ENCODE data around the gene CCDC170. TPM values are rescaled to one million over a fixed set of nuclear protein-coding genes. Genes with fewer than 3 reads are reported as not detected.

Gene CCDC170
- total RNA-seq, 1 donor from 2014 or later: 0.14 TPM

DNA sequence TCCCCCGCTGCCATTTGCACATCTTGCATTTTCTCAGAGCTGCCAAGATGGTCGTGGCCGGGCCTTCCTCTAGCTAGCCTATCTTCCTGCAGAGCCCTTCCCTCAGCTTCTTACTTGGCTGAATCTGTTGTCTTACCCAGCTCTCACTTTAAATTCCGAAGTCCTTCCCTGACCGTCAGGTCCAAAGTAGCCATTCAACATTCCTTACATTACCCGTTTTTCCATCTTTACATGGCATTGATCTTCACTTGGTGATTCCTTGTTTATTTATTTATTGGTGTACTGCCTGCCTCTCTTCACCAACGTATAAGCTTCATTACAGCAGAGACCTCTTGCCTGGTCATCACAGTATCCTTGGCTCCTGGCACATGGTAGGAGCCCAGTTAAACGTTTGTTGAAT lies 176.3 kb downstream of the CCDC170 start:
- Histone ChIP-seq H3K4me1 (ENCODE audit: insufficient read depth, low read length) (no peaks in the 10 kb centered on the region), H3K4me2 (ENCODE audit: low read length) (no peak overlapping the region), H4K20me1 (ENCODE audit: insufficient read depth, low read length) (no peaks in the 10 kb centered on the region), H3K36me3 (ENCODE audit: insufficient read depth, low read length) (no peaks in the 10 kb centered on the region), H3K9me3 (ENCODE audit: insufficient read depth, low read depth, low read length) (no peaks in the 10 kb centered on the region), H3K4me3 (ENCODE audit: insufficient read depth, low read depth, low read length) (no peak overlapping the region), H3K27ac (ENCODE audit: low read depth, low read length) (no peak overlapping the region), H3K27me3 (ENCODE audit: insufficient read depth, low read length) (no peaks in the 10 kb centered on the region), H3K79me2 (ENCODE audit: insufficient read depth, low read length) (no peaks in the 10 kb centered on the region), H2AFZ (ENCODE audit: low read depth, low read length) (no peak overlapping the region), H3K9ac (ENCODE audit: low read length) (no peak overlapping the region)
- no peaks in the 10 kb centered on the region for H3K27me3 Mint-ChIP-seq (ENCODE audit: low read depth, unreplicated experiment)
- no peak overlapping the region for H3K27ac Mint-ChIP-seq (ENCODE audit: unreplicated experiment)
- no peaks in the 10 kb centered on the region for H3K36me3 Mint-ChIP-seq (ENCODE audit: low read depth, unreplicated experiment)
- TF ChIP-seq, protein P1, sequence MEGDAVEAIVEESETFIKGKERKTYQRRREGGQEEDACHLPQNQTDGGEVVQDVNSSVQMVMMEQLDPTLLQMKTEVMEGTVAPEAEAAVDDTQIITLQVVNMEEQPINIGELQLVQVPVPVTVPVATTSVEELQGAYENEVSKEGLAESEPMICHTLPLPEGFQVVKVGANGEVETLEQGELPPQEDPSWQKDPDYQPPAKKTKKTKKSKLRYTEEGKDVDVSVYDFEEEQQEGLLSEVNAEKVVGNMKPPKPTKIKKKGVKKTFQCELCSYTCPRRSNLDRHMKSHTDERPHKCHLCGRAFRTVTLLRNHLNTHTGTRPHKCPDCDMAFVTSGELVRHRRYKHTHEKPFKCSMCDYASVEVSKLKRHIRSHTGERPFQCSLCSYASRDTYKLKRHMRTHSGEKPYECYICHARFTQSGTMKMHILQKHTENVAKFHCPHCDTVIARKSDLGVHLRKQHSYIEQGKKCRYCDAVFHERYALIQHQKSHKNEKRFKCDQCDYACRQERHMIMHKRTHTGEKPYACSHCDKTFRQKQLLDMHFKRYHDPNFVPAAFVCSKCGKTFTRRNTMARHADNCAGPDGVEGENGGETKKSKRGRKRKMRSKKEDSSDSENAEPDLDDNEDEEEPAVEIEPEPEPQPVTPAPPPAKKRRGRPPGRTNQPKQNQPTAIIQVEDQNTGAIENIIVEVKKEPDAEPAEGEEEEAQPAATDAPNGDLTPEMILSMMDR (IDR thresholded peaks at IDR 0.05; ENCODE audit: insufficient read depth, low read depth, low read length): no peak
- no peak for TF ChIP-seq EZH2 (IDR thresholded peaks at IDR 0.05; ENCODE audit: insufficient read depth, low read length)
- H3K9me3 Mint-ChIP-seq (ENCODE audit: unreplicated experiment): peaks cover 4% of the 10 kb centered on the region
- H3K4me1 Mint-ChIP-seq (ENCODE audit: low read depth, unreplicated experiment): peaks cover 8% of the 10 kb centered on the region
- no peak for FAIRE-seq
- H3K4me3 Mint-ChIP-seq (ENCODE audit: unreplicated experiment): no peak overlapping the region
- no peak for DNase-seq (ENCODE audit: low read depth)

Other genes starting within 250 kb of the CCDC170 start
- gene ZBTB2, start 102.5 kb upstream of the CCDC170 start, total RNA-seq: 19.3 and 20.8 TPM in 2 replicates
- 22.7 and 25.9 TPM in 2 replicates for gene RMND1, start 41.9 kb upstream of the CCDC170 start, total RNA-seq